DND-41 (cell line): Measurements from ENCODE around the gene STAT5B.

Source experiments
- ATAC-seq: fragments of 200-7000 bp; cut with Tn5 transposase; 3 replicates; pipeline ENCODE4 v1.9.1; 2021; ENCODE audit warnings: low read depth; ENCODE audit not compliant: insufficient read depth
- DNase-seq: peaks from one replicate; pipeline ENCODE4 v3.0.0-alpha.2; 2020
- H2AFZ ChIP-seq: 2 replicates; pipeline ENCODE4 v1.6.0; 2012; ENCODE audit warnings: low read depth, low read length
- H3K27ac ChIP-seq: 2 replicates; pipeline ENCODE4 v1.5.1; 2012; ENCODE audit warnings: low read length, inconsistent platforms
- H3K27me3 ChIP-seq: fragments of 200-600 bp; sonication (generic); 2 replicates; pipeline ENCODE4 v1.6.0; 2012; ENCODE audit warnings: low read length, mild to moderate bottlenecking, inconsistent platforms; ENCODE audit not compliant: insufficient read depth, poor library complexity
- H3K36me3 ChIP-seq: 2 replicates; pipeline ENCODE4 v1.5.1; 2012; ENCODE audit warnings: low read length, inconsistent platforms; ENCODE audit not compliant: insufficient read depth
- H3K4me1 ChIP-seq: 2 replicates; pipeline ENCODE4 v1.5.1; 2012; ENCODE audit warnings: mild to moderate bottlenecking, low read length; ENCODE audit not compliant: insufficient read depth
- H3K4me2 ChIP-seq: 2 replicates; pipeline ENCODE4 v1.6.0; 2012; ENCODE audit warnings: mild to moderate bottlenecking, moderate library complexity, low read length, inconsistent platforms; ENCODE audit not compliant: insufficient read depth
- H3K4me3 ChIP-seq, 2 experiments: fragments of 200-600 bp in 1 of 2; shearing (Covaris generic) in 1 of 2; 2 replicates each; pipeline ENCODE4 v1.5.1; 2012 to 2016; ENCODE audit warnings: inconsistent platforms in 2 of 2, low read length in 2 of 2, mild to moderate bottlenecking in 2 of 2, low read depth in 1 of 2, moderate library complexity in 1 of 2
- H3K79me2 ChIP-seq: 2 replicates; pipeline ENCODE4 v1.6.0; 2012; ENCODE audit warnings: low read length, inconsistent platforms; ENCODE audit not compliant: insufficient read depth
- H3K9ac ChIP-seq: 2 replicates; pipeline ENCODE4 v1.6.0; 2012; ENCODE audit warnings: low read depth, mild to moderate bottlenecking, inconsistent platforms, low read length, moderate library complexity
- H3K9me3 ChIP-seq: 2 replicates; pipeline ENCODE4 v1.5.1; 2012; ENCODE audit warnings: low read length, moderate library complexity, mild to moderate bottlenecking, inconsistent platforms; ENCODE audit not compliant: insufficient read depth, severe bottlenecking
- H4K20me1 ChIP-seq: 2 replicates; pipeline ENCODE4 v1.6.0; 2012; ENCODE audit warnings: low read length; ENCODE audit not compliant: insufficient read depth
- EZH2 ChIP-seq: IDR thresholded peaks from 3 replicates; pipeline ENCODE4 v1.6.1; 2012; ENCODE audit warnings: borderline replicate concordance, low read depth, mild to moderate bottlenecking, moderate library complexity, low read length, inconsistent platforms; ENCODE audit not compliant: severe bottlenecking
- TF ChIP-seq, protein P1 (sequence below): IDR thresholded peaks from 2 replicates; pipeline ENCODE4 v1.5.1; 2012; ENCODE audit warnings: borderline replicate concordance, low read length, moderate library complexity, mild to moderate bottlenecking; ENCODE audit not compliant: poor library complexity, severe bottlenecking; ENCODE audit errors: extremely low read depth

STAT5B gene

DNA sequence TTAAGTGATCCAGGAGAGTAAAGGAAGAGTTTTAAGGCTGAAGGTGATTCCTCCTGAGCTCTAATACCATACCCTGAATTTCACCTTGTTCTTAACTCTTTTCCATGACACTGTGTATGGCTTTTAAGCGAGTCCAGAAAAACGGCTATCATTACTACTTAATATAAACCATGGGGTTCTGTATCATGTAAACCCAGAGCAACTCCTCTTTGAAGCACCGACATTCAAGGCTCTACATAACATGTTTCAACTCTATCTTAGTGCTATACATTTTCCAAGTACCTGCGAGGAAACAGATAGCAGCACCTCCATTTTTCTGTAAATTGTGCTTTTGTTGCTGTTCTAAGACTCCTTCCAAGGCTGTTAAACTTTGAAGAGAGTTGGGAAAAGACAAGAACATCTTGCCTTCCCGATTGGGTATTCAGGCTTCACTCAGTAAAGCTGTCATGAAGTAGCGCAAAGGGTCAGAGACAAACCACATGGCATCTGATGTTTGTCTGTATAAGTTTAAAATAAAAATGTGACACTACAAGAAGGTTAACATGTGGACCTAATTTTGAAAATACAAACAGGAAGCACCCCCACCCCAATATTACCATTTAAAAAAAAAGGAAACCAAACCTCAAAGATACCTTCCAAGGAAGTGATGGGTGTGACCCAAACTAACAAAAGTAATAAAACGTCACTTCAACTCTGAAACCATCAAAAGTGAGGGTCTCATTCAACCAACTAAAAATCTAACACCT, 3.9 kb downstream of the STAT5B start:
- Histone ChIP-seq H3K36me3 (no peaks in the 10 kb centered on the region; the same call in 1 of the 2 replicates), H3K4me3 (no peak overlapping the region), H3K27me3 (no peaks in the 10 kb centered on the region), H3K4me1 (peaks cover 44% of the 10 kb centered on the region), H4K20me1 (peaks cover 4% of the 10 kb centered on the region; the same call in 1 of the 2 replicates), H3K9me3 (no peaks in the 10 kb centered on the region), H2AFZ (no peak overlapping the region), H3K79me2 (peaks cover 76% of the 10 kb centered on the region), H3K27ac (no peak overlapping the region), H3K9ac (no peak overlapping the region), H3K4me2 (peak overlapping the region; percentile 1; the same call in 1 of the 2 replicates)
- no peak for ATAC-seq
- no peak for DNase-seq
- TF ChIP-seq EZH2, result no peak
- TF ChIP-seq, protein P1, sequence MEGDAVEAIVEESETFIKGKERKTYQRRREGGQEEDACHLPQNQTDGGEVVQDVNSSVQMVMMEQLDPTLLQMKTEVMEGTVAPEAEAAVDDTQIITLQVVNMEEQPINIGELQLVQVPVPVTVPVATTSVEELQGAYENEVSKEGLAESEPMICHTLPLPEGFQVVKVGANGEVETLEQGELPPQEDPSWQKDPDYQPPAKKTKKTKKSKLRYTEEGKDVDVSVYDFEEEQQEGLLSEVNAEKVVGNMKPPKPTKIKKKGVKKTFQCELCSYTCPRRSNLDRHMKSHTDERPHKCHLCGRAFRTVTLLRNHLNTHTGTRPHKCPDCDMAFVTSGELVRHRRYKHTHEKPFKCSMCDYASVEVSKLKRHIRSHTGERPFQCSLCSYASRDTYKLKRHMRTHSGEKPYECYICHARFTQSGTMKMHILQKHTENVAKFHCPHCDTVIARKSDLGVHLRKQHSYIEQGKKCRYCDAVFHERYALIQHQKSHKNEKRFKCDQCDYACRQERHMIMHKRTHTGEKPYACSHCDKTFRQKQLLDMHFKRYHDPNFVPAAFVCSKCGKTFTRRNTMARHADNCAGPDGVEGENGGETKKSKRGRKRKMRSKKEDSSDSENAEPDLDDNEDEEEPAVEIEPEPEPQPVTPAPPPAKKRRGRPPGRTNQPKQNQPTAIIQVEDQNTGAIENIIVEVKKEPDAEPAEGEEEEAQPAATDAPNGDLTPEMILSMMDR, result no peak

DNA sequence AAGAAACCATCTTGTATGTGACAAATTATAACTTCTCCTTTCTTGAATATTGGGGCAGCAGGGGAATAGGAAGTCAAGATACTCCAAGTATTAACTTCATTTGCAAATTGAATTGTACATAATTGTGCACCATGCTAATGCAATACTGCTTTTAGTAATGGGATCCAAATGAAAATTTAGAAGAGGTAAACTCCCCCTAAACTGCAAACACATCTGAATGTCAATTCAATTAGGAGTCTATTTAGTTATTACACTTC, 4.5 kb downstream of the STAT5B start:
- H3K27ac ChIP-seq, result no peak overlapping the region
- peaks cover 4% of the 10 kb centered on the region; the same call in 1 of the 2 replicates for H4K20me1 ChIP-seq
- H3K9ac ChIP-seq, result no peak overlapping the region
- DNase-seq (no peak), ATAC-seq (no peak)
- TF ChIP-seq, protein P1, result no peak
- TF ChIP-seq EZH2, result no peak
- no peaks in the 10 kb centered on the region for H3K9me3 ChIP-seq
- H3K4me2 ChIP-seq, result no peak overlapping the region
- H3K4me3 ChIP-seq, result no peak overlapping the region
- no peak overlapping the region for H2AFZ ChIP-seq
- no peaks in the 10 kb centered on the region; the same call in 1 of the 2 replicates for H3K36me3 ChIP-seq
- H3K79me2 ChIP-seq, result peaks cover 81% of the 10 kb centered on the region
- no peaks in the 10 kb centered on the region for H3K27me3 ChIP-seq
- peaks cover 37% of the 10 kb centered on the region for H3K4me1 ChIP-seq

DNA sequence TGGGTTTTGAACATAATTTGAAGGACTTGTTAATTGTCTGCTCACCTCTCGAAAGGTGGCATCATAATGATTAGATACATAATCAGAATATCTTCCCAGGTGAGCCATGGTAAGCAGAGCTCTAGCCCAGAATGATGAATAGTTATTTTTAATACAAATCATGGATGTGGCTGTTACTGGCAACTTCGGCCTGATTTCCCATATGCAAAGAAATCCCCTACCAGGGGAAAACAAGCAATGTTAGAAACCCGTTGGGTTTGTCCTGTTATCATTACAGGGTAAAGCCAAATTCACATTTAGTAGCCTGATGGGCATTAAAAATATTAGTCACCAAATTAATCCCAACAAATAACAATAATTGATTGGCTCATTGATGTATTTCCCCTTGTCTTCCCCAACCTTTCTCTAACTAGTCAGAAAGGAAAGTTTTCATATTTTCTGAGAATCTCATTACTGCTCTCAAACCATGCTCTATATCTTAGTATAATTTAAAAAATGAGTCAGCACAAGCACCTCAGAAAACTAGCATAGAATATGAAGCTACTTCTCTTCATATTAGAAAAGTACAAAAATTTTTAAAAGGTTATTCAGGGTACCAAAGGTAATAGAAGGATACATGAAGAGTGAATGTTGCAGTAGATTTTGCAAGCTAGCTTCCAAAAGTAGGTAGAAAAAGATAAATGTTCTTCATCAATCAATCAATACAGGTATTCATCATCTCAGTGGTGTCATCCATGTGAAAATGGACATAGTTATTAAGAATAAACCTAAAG, 5.0 kb downstream of the STAT5B start:
- Histone ChIP-seq H3K9ac (no peak overlapping the region), H3K27me3 (no peaks in the 10 kb centered on the region), H4K20me1 (peaks cover 4% of the 10 kb centered on the region; the same call in 1 of the 2 replicates), H3K79me2 (peaks cover 86% of the 10 kb centered on the region), H3K9me3 (no peaks in the 10 kb centered on the region), H3K36me3 (no peaks in the 10 kb centered on the region; the same call in 1 of the 2 replicates), H3K4me3 (no peak overlapping the region), H3K27ac (no peak overlapping the region), H2AFZ (no peak overlapping the region), H3K4me1 (peaks cover 34% of the 10 kb centered on the region), H3K4me2 (no peak overlapping the region)
- ATAC-seq (no peak), DNase-seq (no peak)
- TF ChIP-seq, protein P1, result no peak
- TF ChIP-seq EZH2, result no peak
